ENCODE data around the gene FAM3D. TPM values are rescaled to one million over a fixed set of nuclear protein-coding genes. Genes with fewer than 3 reads are reported as not detected.

The FAM3D gene
- total and polyA plus RNA-seq, 2 of the 8 experiments (the other 6 are each of a cell fraction or from before 2014, with no cell fraction given), result not detected

GRCh38 chr3:58704745-58705144 lies 38.2 kb upstream of the FAM3D start:
- FAIRE-seq, result no peak
- CTCF ChIA-PET (ENCODE audit: partially characterized antibody), result interaction anchor here (1.1 kb wide), 1 partner anchor 9 kb away, joined by 3 read pairs; no protein-coding TSS in a partner anchor
- TF ChIP-seq SAP30 (IDR thresholded peaks at IDR 0.05; ENCODE audit: insufficient read depth, insufficient replicate concordance, low read length), result no peak
- no peak for TF ChIP-seq BCL11A (IDR thresholded peaks at IDR 0.05; ENCODE audit: low read depth in 2 of 2, low read length in 2 of 2)
- no peak for TF ChIP-seq SP1 (IDR thresholded peaks at IDR 0.05; ENCODE audit: low read depth, low read length)
- TF ChIP-seq EGR1 (IDR thresholded peaks at IDR 0.05; ENCODE audit: borderline replicate concordance, low read depth, low read length), result no peak
- no peak for TF ChIP-seq SIN3A (conservative IDR thresholded peaks at IDR 0.05 in 1 of 2, IDR thresholded peaks at IDR 0.05 in 1 of 2; ENCODE audit: low read depth in 1 of 2, low read length in 2 of 2)
- TF ChIP-seq CTCF (IDR thresholded peaks at IDR 0.05; ENCODE audit: control extremely low read depth in 1 of 3, insufficient read depth in 1 of 3, low read depth in 1 of 3, low read length in 3 of 3), result no peak
- TF ChIP-seq EP300 (IDR thresholded peaks at IDR 0.05; ENCODE audit: borderline replicate concordance in 1 of 2, low read depth in 2 of 2, low read length in 2 of 2), result no peak
- no peak for TF ChIP-seq SP2 (IDR thresholded peaks at IDR 0.05; ENCODE audit: low read length)
- no peak for TF ChIP-seq HDAC2 (IDR thresholded peaks at IDR 0.05; ENCODE audit: borderline replicate concordance in 1 of 2, low read depth in 2 of 2, low read length in 2 of 2)
- TF ChIP-seq E2F6 (IDR thresholded peaks at IDR 0.05), result no peak

More at GRCh38 chr3:58704745-58705144, 38.2 kb upstream of the FAM3D start:
- Histone ChIP-seq H3K36me3 (ENCODE audit: control insufficient read depth in 2 of 4, insufficient read depth in 4 of 4, low read length in 3 of 4) (no peaks in the 10 kb centered on the region), H3K27ac (ENCODE audit: low read depth, low read length) (no peak overlapping the region), H3K4me2 (ENCODE audit: insufficient read depth in 1 of 2, low read depth in 2 of 2, low read length in 2 of 2) (no peak overlapping the region), H3K4me3 (ENCODE audit: extremely low read depth in 1 of 4, insufficient read depth in 2 of 4, low read depth in 3 of 4, low read length in 4 of 4) (no peak overlapping the region), H2BK120ac (replicated peaks; ENCODE audit: low read depth, low read length) (no peak overlapping the region), H2BK15ac (ENCODE audit: low read length) (no peak overlapping the region), H4K5ac (ENCODE audit: insufficient read length, low read depth, low read length) (no peak overlapping the region), H3K9me3 (ENCODE audit: insufficient read depth in 2 of 2, low read depth in 1 of 2, low read length in 1 of 2) (peaks cover 0 to 6% of the 10 kb centered on the region in 2 experiments; a peak in 2 of 4 replicates), H2BK5ac (ENCODE audit: low read depth, low read length) (no peak overlapping the region), H3K79me1 (ENCODE audit: low read depth, low read length) (no peaks in the 10 kb centered on the region), H3K79me2 (ENCODE audit: control insufficient read depth in 1 of 2, insufficient read depth in 2 of 2, low read length in 2 of 2) (no peaks in the 10 kb centered on the region), H3K14ac (ENCODE audit: insufficient read length) (no peak overlapping the region), H3K56ac (replicated peaks; ENCODE audit: insufficient read length, low read depth, low read length) (no peak overlapping the region), H4K91ac (replicated peaks; ENCODE audit: insufficient read length, low read length) (no peak overlapping the region), H2AK5ac (ENCODE audit: low read depth, low read length) (no peak overlapping the region), H3K4me1 (replicated peaks in 1 of 4; ENCODE audit: control insufficient read depth in 3 of 4, insufficient read depth in 4 of 4, low read length in 3 of 4) (no peaks in the 10 kb centered on the region), H3K9ac (replicated peaks in 1 of 4; ENCODE audit: extremely low read depth in 1 of 4, low read depth in 3 of 4, low read length in 3 of 4) (no peak overlapping the region), H2BK12ac (ENCODE audit: low read depth, low read length) (no peak overlapping the region), H3K18ac (ENCODE audit: extremely low read depth, low read length) (no peak overlapping the region), H3K27me3 (replicated peaks in 1 of 4; ENCODE audit: control insufficient read depth in 3 of 4, extremely low read depth in 1 of 4, insufficient read depth in 3 of 4, low read length in 3 of 4) (no peaks in the 10 kb centered on the region), H2BK20ac (ENCODE audit: low read length) (no peak overlapping the region), H2AFZ (ENCODE audit: low read length) (no peak overlapping the region), H4K20me1 (replicated peaks in 1 of 2; ENCODE audit: control insufficient read depth in 1 of 2, insufficient read depth in 2 of 2, low read length in 2 of 2) (no peaks in the 10 kb centered on the region), H3K4ac (replicated peaks; ENCODE audit: insufficient read length, low read depth, low read length) (no peak overlapping the region), H3K23me2 (ENCODE audit: low read depth, low read length) (peaks cover 2% of the 10 kb centered on the region; the same call in 1 of the 2 replicates), H3K23ac (ENCODE audit: insufficient read length) (no peak overlapping the region), H4K8ac (ENCODE audit: extremely low read depth, insufficient read depth, low read length) (no peak overlapping the region)
- no peak for DNase-seq (ENCODE audit: low read depth in 1 of 2, low spot score in 2 of 2)
- POLR2A ChIA-PET (ENCODE audit: partially characterized antibody), result no interaction called here
- 87% methylated on average over 2 of the region's 2 CpGs; no CpG with 5 or more reads in 1 of the 2 experiments for WGBS, 2 experiments (ENCODE audit: extremely low coverage in 1 of 2, insufficient coverage in 1 of 2, insufficient read length in 1 of 2, insufficient replicate concordance in 2 of 2, low coverage in 1 of 2, low lambda C conversion rate in 2 of 2, missing lambda C conversion rate in 1 of 2)
